Keratinocyte (primary cell): ENCODE data around the gene RHOC.

Experiments
- CTCF ChIP-seq, 3 experiments: IDR thresholded peaks in 1 of 3; conservative IDR thresholded peaks in 1 of 3; optimal IDR thresholded peaks in 1 of 3; 2 replicates in 2 of 3; 3 replicates in 1 of 3; pipeline versions ENCODE3 to v1.5.1; 2011; ENCODE audit warnings: low read length in 3 of 3, mild to moderate bottlenecking in 3 of 3, moderate library complexity in 2 of 3, control low read depth in 1 of 3, inconsistent platforms in 1 of 3; ENCODE audit not compliant: insufficient read depth in 2 of 3; ENCODE audit errors: extremely low read depth in 1 of 3
- EZH2 ChIP-seq: IDR thresholded peaks from one replicate; pipeline ENCODE4 v1.6.1; 2012; ENCODE audit warnings: inconsistent platforms, mild to moderate bottlenecking, low read length, moderate library complexity

GRCh38 chr1:112678605-112679004 lies 28.3 kb downstream of the RHOC start:
- TF ChIP-seq CTCF (optimal IDR thresholded peaks at IDR 0.05 in 1 of 3, IDR thresholded peaks at IDR 0.05 in 1 of 3, conservative IDR thresholded peaks at IDR 0.05 in 1 of 3; ENCODE audit: extremely low read depth in 1 of 3, insufficient read depth in 2 of 3, low read length in 3 of 3) (no peak), EZH2 (no peak)
